GM18951 (cell line): ENCODE results near the gene COL4A2.

Source experiments
- POLR2A ChIP-seq: IDR thresholded peaks from 4 replicates; pipeline ENCODE4 v1.6.1; 2011; ENCODE audit warnings: mild to moderate bottlenecking; ENCODE audit not compliant: insufficient read length, insufficient read depth; ENCODE audit errors: extremely low read depth
- in situ Hi-C: fragments of 300-500 bp; cut with MboI; formaldehyde crosslinking; loops from one replicate; pipeline ENCODE4 v1.12.0; 2022; ENCODE audit warnings: low sequenced_read_pairs, mixed read lengths, inconsistent platforms; ENCODE audit not compliant: unreplicated experiment

COL4A2 gene

DNA sequence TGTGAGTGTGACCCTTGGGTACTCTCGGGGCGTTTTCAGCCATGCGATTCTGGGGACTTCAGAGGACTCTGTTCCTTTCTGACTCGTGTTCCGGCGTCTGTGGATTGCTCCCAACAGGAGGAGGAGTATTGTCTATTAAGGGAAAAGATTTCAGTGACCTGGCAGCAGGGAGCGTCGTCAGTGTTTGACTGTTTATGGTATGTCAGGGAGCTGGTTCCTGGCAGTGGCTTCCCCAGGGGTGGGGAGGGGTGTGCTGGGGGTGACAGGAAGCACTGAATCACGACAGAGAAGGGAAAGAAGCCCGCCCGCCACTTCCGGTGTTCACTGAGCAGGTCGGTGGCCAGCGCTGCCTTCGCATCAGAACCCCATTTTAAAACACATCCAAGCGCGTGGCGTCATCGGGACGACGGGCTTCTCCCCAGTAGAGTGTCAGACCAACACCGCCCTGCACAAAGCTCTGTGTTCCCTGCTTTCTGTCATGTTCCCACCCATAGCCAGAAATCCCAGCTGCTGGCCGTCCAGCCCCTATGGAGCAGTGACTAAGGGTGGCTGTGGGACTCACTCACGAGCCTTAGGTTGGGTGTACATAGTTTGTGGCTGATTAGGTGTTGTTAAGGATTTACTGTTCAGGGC is 33.8 kb downstream of the COL4A2 start:
- TF ChIP-seq POLR2A, result no peak
- in situ Hi-C loops, result no loop called here

- in situ Hi-C loops, result no loop called here
- no peak for TF ChIP-seq POLR2A
Observed at GRCh38 chr13:110341445-110342244, 34.6 kb downstream of the COL4A2 start.

GRCh38 chr13:110342474-110342873 is 35.4 kb downstream of the COL4A2 start:
- TF ChIP-seq POLR2A, result no peak
- in situ Hi-C loops, result no loop called here

- in situ Hi-C loops, result no loop called here
Observed at GRCh38 chr13:110343241-110343865, 36.3 kb downstream of the COL4A2 start.

DNA sequence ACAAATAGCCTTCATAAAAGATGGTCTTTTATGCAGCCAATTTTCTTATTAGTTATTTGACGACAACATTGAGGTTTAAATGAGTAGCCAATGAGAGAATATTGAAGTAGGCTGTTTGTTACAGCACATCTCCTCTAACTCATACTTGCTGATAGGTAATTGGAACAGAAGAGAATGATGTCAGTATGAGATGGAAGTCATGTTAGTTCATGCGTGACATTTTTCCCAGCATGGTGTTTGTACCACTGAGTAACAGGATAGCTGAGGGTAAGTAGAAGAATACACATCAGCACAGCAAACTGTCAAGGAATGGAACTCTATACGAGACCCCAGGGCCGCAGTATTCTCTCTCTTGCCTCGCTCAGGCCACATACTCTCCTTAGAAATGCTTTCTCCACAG is 37.2 kb downstream of the COL4A2 start:
- in situ Hi-C loops, result no loop called here
- TF ChIP-seq POLR2A, result no peak

More at GRCh38 chr13:110343241-110343865, 36.3 kb downstream of the COL4A2 start:
- TF ChIP-seq POLR2A, result no peak

DNA sequence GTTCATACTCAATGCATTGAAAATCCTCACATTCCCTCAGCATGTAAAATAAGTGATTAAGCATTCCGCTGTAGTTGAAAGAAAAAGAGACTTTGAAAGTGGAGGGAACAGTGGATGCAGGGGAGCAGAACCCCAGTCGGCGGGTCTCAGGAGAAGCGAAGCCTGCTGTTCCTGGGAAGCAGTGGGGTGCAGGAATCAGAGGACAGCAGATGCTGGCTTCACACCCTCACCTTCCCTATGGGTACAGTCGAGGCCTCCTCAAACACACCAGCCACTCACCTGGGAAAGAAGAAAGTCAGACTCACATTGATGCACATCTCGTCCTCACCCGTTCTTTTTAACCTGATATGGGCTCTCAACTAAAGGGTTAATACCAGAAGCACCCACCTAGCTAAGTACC is 38.2 kb downstream of the COL4A2 start:
- in situ Hi-C loops, result no loop called here

DNA sequence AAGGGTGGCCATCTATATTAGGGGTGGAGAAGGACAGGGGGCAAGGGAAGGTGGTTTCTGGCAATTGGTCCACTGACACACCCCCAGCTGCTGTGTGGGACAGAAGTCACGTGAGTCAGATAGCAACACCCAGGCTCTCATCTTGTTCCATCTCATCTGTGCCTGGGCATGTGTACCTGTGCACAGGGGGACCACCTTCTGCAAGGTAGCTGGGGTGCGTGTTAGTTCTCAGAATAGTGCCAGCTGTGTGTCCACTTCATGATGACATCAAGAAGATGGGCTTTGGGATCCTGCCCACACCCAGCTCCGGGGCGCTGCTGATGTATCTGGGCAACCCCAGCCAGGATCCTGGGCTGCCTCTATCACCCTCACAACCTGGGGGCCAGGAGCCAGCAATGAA is 38.6 kb downstream of the COL4A2 start:
- no peak for TF ChIP-seq POLR2A
- in situ Hi-C loops, result no loop called here

More for the DNA sequence above, 38.2 kb downstream of the COL4A2 start:
- TF ChIP-seq POLR2A, result no peak

GRCh38 chr13:110346661-110347067 is 39.6 kb downstream of the COL4A2 start:
- in situ Hi-C loops, result no loop called here
- TF ChIP-seq POLR2A, result no peak

DNA sequence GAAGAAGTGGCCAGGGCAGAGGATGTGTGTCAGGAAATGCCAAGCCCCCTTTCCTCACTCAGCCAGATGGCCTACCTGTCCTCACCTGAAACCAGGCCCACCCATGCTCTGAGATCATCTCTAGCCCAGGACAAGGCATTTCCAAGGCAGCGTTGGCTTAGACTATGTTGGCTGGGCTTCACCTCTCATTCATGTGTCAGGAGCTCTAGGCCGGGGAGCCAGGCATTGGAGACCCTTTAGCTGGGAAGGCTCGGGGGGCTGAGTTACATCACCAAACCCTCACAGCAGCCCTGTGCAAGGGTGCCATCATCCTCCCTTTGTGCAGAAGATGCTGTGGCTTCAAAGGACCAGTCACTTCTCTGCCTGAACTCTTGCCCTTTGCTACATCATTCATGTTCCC is 40.0 kb downstream of the COL4A2 start:
- TF ChIP-seq POLR2A, result no peak
- in situ Hi-C loops, result no loop called here

DNA sequence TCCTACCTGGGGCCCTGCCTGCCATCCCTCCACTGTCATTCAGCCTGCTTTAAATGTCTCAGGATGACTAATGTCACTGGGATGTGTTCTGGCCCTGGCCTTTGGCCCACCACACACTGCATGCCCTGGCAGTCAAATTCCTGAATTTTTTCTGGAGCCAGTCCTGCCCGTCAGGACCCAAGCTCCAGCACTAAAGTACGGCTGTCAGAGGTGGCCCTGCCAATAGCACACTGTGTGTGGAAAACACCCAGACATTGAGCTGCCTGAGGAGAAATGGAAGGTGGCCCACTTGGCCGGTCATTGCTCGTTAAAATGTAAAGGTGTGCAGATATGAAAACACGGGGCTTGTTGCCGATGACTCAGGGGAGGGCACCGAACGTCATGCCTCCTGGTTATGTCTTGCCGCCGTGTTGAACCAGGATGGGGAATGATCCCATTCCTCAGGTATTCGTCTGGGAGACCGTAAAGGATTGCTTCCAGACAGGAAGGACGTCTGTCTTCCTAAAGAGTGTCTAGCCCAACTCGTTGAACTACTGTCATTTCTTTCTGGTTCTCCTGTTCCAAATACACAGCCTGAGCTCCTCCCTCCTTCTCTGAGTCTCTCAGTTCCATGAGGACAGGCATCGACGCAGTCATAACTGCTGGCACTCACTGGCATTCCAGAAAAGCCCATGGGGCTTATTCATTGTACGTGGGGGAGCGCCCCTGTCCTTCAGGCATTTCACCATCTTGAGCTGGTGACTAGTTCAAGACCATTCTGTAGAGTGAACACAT is 40.6 kb downstream of the COL4A2 start:
- in situ Hi-C loops, result no loop called here
- TF ChIP-seq POLR2A, result no peak

DNA sequence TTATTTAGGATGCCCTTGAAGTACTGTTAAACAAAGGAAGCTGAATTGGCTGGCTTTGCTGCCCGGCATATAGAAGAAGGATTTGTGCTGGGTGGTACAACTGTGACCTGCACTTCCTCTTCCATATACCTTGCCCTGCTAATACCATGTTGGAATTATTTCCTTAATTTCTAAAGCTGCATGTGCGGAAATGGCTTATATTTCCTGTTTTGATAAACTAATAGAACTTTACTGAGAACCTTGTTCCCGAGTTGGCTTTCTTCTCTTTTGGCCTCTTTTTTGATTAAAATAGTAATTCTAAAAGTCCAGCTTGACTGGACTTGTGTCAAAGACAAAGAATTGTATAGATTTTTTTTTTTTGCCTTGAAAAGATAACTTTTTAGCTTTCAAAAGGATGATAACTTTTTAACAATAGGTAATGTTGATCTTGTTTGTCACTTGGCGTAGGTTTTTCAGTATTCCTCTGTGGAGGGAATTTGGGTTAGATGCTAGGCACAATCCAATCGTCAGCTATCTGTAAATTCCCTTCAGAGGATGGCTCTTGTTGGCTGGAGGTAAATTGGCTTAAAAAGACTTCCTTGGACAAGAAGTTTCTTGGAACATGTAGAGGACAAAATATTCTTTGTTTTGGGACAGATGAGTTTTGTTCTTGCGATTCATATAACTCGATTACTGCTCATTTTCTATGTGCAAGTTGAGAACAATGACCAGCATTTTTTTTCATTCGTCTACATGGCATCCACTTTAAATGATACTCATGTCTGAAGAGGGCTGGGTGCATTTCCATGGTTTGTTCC is 41.4 kb downstream of the COL4A2 start:
- in situ Hi-C loops, result no loop called here
- TF ChIP-seq POLR2A, result no peak

DNA sequence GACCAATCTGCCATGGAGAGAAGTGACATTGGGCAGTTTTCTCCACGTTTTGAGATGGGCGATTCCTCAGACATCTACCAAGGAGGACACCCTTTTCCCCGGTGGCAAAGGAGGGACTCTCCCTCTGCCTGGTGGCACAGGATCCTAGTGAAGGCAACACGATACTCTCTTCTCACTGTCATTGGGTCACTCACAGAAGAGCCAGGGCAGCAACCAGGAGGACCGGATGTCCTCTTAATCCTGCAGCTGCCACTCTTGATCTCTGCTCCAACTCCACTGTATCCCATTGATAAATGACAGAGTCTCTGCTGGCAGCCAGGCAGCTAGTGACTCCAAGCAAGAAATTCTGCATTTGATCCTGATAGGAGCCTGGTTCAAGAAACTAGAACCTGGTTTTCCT is 42.2 kb downstream of the COL4A2 start:
- in situ Hi-C loops, result no loop called here
- TF ChIP-seq POLR2A, result no peak

GRCh38 chr13:110350049-110350448 is 43.0 kb downstream of the COL4A2 start:
- in situ Hi-C loops, result no loop called here
- no peak for TF ChIP-seq POLR2A

- in situ Hi-C loops, result no loop called here
Observed at GRCh38 chr13:110350509-110350908, 43.4 kb downstream of the COL4A2 start.

More at GRCh38 chr13:110350509-110350908, 43.4 kb downstream of the COL4A2 start:
- TF ChIP-seq POLR2A, result no peak
